Activated T-cell treated with anti-CD3 and anti-CD28 coated beads, Interleukin-2, amount 50 U/mL, for 72 hours (primary cell): ENCODE measurements around the gene WFS1. TPM values are rescaled to one million over a fixed set of nuclear protein-coding genes. Genes with fewer than 3 reads are reported as not detected.
A peak's percentile ranks its signal among the peaks of the same experiment; 100 is the strongest.

Experiments
- ATAC-seq, 2 donors: fragments of 150-1000 bp; cut with Tn5 transposase; replicated peaks in 1 of 2; 2 replicates each; pipeline ENCODE4 v1.10.0; 2021; ENCODE audit warnings: moderate library complexity in 2 of 2, mild to moderate bottlenecking in 1 of 2
- DNase-seq, 2 donors: peaks; one replicate each; pipeline ENCODE4 v3.0.0; 2021 to 2022; ENCODE audit warnings: mixed read lengths in 1 of 2
- H3K27ac Mint-ChIP-seq: one replicate; pipeline ENCODE4 v1.8.0; 2022; ENCODE audit warnings: mild to moderate bottlenecking, moderate library complexity, mixed read lengths
- H3K27me3 Mint-ChIP-seq: one replicate; pipeline ENCODE4 v1.8.0; 2022; ENCODE audit warnings: low read depth, mixed read lengths
- H3K36me3 Mint-ChIP-seq, 2 donors: one replicate each; pipeline ENCODE4 v1.8.0; 2022; ENCODE audit warnings: mixed read lengths in 2 of 2, mild to moderate bottlenecking in 1 of 2; ENCODE audit not compliant: insufficient read depth in 2 of 2
- H3K4me1 Mint-ChIP-seq: one replicate; pipeline ENCODE4 v1.8.0; 2022; ENCODE audit warnings: low read depth, mixed read lengths
- H3K4me3 Mint-ChIP-seq, 2 donors: one replicate each; pipeline ENCODE4 v1.8.0; 2022; ENCODE audit warnings: mild to moderate bottlenecking in 2 of 2, mixed read lengths in 2 of 2, moderate library complexity in 2 of 2
- H3K9me3 Mint-ChIP-seq, 2 donors: one replicate each; pipeline ENCODE4 v1.8.0; 2022; ENCODE audit warnings: mixed read lengths in 2 of 2
- total RNA-seq, 2 donors: library from RNA; stranded (reverse); gene quantifications; one replicate each; pipeline ENCODE4 v1.2.3, GENCODE V29; 2022

WFS1 gene
- total RNA-seq, 2 donors from 2014 or later = 5.3 to 7.4 TPM

- Mint-ChIP-seq H3K27me3 (no peaks in the 10 kb centered on the region), H3K27ac (peak overlapping the region; percentile 12), H3K9me3 (no peaks in the 10 kb centered on the region), H3K4me1 (peaks cover 6% of the 10 kb centered on the region), H3K4me3 (no peak overlapping the region), H3K36me3 (no peaks in the 10 kb centered on the region)
- ATAC-seq = no peak
- DNase-seq = no peak
Measured at GRCh38 chr4:6281436-6282313, 12.0 kb downstream of the WFS1 start.

GRCh38 chr4:6282314-6282771, 12.7 kb downstream of the WFS1 start:
- Mint-ChIP-seq H3K4me1 (peaks cover 6% of the 10 kb centered on the region), H3K4me3 (no peak overlapping the region), H3K27ac (no peak overlapping the region), H3K27me3 (no peaks in the 10 kb centered on the region), H3K9me3 (no peaks in the 10 kb centered on the region), H3K36me3 (no peaks in the 10 kb centered on the region)
- no peak for DNase-seq
- ATAC-seq = no peak

- no peak overlapping the region for H3K4me3 Mint-ChIP-seq
- H3K36me3 Mint-ChIP-seq = no peaks in the 10 kb centered on the region
- DNase-seq (no peak), ATAC-seq (no peak)
- no peaks in the 10 kb centered on the region for H3K9me3 Mint-ChIP-seq
- H3K27me3 Mint-ChIP-seq = no peaks in the 10 kb centered on the region
- no peak overlapping the region for H3K27ac Mint-ChIP-seq
- H3K4me1 Mint-ChIP-seq = peaks cover 6% of the 10 kb centered on the region
Measured at GRCh38 chr4:6283282-6283681, 13.6 kb downstream of the WFS1 start.

GRCh38 chr4:6287017-6287788, 17.6 kb downstream of the WFS1 start:
- H3K4me1 Mint-ChIP-seq = no peaks in the 10 kb centered on the region
- no peak overlapping the region for H3K4me3 Mint-ChIP-seq
- no peaks in the 10 kb centered on the region for H3K36me3 Mint-ChIP-seq
- H3K27me3 Mint-ChIP-seq = no peaks in the 10 kb centered on the region
- H3K27ac Mint-ChIP-seq = no peak overlapping the region
- DNase-seq (no peak), ATAC-seq (no peak)
- H3K9me3 Mint-ChIP-seq = no peaks in the 10 kb centered on the region

- ATAC-seq (no peak), DNase-seq (no peak)
- Mint-ChIP-seq H3K27me3 (no peaks in the 10 kb centered on the region), H3K27ac (no peak overlapping the region), H3K9me3 (no peaks in the 10 kb centered on the region), H3K4me1 (no peaks in the 10 kb centered on the region), H3K36me3 (no peaks in the 10 kb centered on the region), H3K4me3 (no peak overlapping the region)
Measured at GRCh38 chr4:6288342-6288741, 18.7 kb downstream of the WFS1 start.

- no peak overlapping the region for H3K27ac Mint-ChIP-seq
Measured at GRCh38 chr4:6288871-6289270, 19.2 kb downstream of the WFS1 start.

GRCh38 chr4:6290256-6290655, 20.6 kb downstream of the WFS1 start:
- DNase-seq (no peak), ATAC-seq (no peak)
- no peaks in the 10 kb centered on the region for H3K9me3 Mint-ChIP-seq
- no peaks in the 10 kb centered on the region for H3K36me3 Mint-ChIP-seq
- H3K27ac Mint-ChIP-seq = no peak overlapping the region
- H3K4me1 Mint-ChIP-seq = no peaks in the 10 kb centered on the region
- no peaks in the 10 kb centered on the region for H3K27me3 Mint-ChIP-seq
- H3K4me3 Mint-ChIP-seq = no peak overlapping the region

More at GRCh38 chr4:6288871-6289270, 19.2 kb downstream of the WFS1 start:
- H3K27me3 Mint-ChIP-seq = no peaks in the 10 kb centered on the region
- DNase-seq (no peak), ATAC-seq (no peak)
- H3K4me3 Mint-ChIP-seq = no peak overlapping the region
- no peaks in the 10 kb centered on the region for H3K9me3 Mint-ChIP-seq
- no peaks in the 10 kb centered on the region for H3K36me3 Mint-ChIP-seq
- H3K4me1 Mint-ChIP-seq = no peaks in the 10 kb centered on the region

- DNase-seq = no peak
- Mint-ChIP-seq H3K4me1 (no peaks in the 10 kb centered on the region), H3K27ac (no peak overlapping the region), H3K4me3 (no peak overlapping the region), H3K36me3 (no peaks in the 10 kb centered on the region), H3K27me3 (no peaks in the 10 kb centered on the region), H3K9me3 (no peaks in the 10 kb centered on the region)
- ATAC-seq = no peak
Measured at GRCh38 chr4:6290769-6291547, 21.3 kb downstream of the WFS1 start.

GRCh38 chr4:6291784-6292297, 22.2 kb downstream of the WFS1 start:
- DNase-seq (no peak), ATAC-seq (no peak)
- H3K27me3 Mint-ChIP-seq = no peaks in the 10 kb centered on the region
- H3K9me3 Mint-ChIP-seq = no peaks in the 10 kb centered on the region
- H3K4me3 Mint-ChIP-seq = no peak overlapping the region
- H3K27ac Mint-ChIP-seq = no peak overlapping the region
- H3K36me3 Mint-ChIP-seq = no peaks in the 10 kb centered on the region
- no peaks in the 10 kb centered on the region for H3K4me1 Mint-ChIP-seq

GRCh38 chr4:6292376-6293096, 22.9 kb downstream of the WFS1 start:
- ATAC-seq (no peak), DNase-seq (no peak)
- Mint-ChIP-seq H3K9me3 (no peaks in the 10 kb centered on the region), H3K4me3 (no peak overlapping the region), H3K27me3 (no peaks in the 10 kb centered on the region), H3K27ac (no peak overlapping the region), H3K36me3 (no peaks in the 10 kb centered on the region), H3K4me1 (no peaks in the 10 kb centered on the region)

- no peaks in the 10 kb centered on the region for H3K9me3 Mint-ChIP-seq
- H3K27me3 Mint-ChIP-seq = no peaks in the 10 kb centered on the region
- H3K4me1 Mint-ChIP-seq = no peaks in the 10 kb centered on the region
- H3K36me3 Mint-ChIP-seq = no peaks in the 10 kb centered on the region
- no peak for ATAC-seq
- no peak overlapping the region for H3K4me3 Mint-ChIP-seq
- DNase-seq = no peak
- no peak overlapping the region for H3K27ac Mint-ChIP-seq
Measured at GRCh38 chr4:6293097-6293445, 23.4 kb downstream of the WFS1 start.

GRCh38 chr4:6293661-6294060, 24.0 kb downstream of the WFS1 start:
- Mint-ChIP-seq H3K4me1 (no peaks in the 10 kb centered on the region), H3K27ac (no peak overlapping the region)

More at GRCh38 chr4:6293661-6294060, 24.0 kb downstream of the WFS1 start:
- Mint-ChIP-seq H3K9me3 (no peaks in the 10 kb centered on the region), H3K36me3 (no peaks in the 10 kb centered on the region), H3K4me3 (no peak overlapping the region), H3K27me3 (no peaks in the 10 kb centered on the region)
- ATAC-seq (no peak), DNase-seq (no peak)
